GM18907 (cell line): ENCODE results near the gene C19orf25.
"Not testable (repeated sequence)": the region's sequence is repeated elsewhere in the genome, so short reads cannot be mapped to it uniquely, and the experiment has no call there.

Experiments used
- ATAC-seq: cut with Tn5 transposase; IDR thresholded peaks from one replicate; pipeline ENCODE4 v1.9.1; 2021; ENCODE audit warnings: mild to moderate bottlenecking, moderate library complexity; ENCODE audit not compliant: unreplicated experiment

C19orf25 gene

DNA sequence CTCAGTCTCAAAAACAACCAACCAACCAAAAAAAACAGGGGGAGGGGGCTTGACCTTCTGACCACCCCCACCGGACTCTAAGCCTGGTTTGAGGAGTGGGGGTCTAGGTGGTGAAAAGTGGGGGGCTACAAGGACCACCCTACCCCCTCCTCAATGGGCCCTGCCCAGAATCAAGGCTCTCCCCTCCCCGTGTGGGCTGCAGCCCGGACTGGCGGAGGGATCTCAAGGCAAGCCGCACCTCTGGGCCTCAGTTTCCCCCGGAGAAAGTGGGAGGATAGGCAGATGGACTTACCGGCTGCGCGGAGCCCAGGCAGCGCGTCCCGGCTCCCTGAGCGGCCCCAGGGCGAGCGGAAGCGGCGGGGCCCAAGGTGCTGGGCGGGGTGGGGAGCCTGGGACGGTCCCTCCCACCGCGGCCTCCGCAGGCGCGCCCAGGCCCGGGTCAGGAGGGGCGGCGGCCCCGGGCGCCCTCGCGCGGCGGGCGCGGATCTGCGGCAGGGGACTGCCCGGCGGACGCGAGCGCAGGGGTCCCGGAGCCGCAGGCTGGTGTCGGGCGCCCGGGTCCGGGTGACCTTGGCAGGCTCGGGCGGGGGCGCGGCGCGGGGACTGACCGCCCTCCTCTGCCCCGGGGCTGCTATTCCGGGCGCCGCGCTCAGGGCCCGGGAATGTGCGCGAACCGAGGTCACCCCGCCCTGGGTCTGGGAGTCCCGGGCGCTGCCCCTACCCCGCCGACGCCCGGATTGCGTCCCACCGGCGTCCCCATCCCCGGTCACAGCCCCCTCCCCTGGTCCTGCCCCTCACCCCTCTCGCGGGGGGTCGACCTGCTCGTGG lies 33.9 kb upstream of the C19orf25 start, which contains the start of gene ADAMTSL5:
Gene ADAMTSL5, minus strand, starts transcription at position 349 of the 828 bp plus-strand sequence. CDS start 2,076 bp downstream, outside the sequence.
- no peak for ATAC-seq

DNA sequence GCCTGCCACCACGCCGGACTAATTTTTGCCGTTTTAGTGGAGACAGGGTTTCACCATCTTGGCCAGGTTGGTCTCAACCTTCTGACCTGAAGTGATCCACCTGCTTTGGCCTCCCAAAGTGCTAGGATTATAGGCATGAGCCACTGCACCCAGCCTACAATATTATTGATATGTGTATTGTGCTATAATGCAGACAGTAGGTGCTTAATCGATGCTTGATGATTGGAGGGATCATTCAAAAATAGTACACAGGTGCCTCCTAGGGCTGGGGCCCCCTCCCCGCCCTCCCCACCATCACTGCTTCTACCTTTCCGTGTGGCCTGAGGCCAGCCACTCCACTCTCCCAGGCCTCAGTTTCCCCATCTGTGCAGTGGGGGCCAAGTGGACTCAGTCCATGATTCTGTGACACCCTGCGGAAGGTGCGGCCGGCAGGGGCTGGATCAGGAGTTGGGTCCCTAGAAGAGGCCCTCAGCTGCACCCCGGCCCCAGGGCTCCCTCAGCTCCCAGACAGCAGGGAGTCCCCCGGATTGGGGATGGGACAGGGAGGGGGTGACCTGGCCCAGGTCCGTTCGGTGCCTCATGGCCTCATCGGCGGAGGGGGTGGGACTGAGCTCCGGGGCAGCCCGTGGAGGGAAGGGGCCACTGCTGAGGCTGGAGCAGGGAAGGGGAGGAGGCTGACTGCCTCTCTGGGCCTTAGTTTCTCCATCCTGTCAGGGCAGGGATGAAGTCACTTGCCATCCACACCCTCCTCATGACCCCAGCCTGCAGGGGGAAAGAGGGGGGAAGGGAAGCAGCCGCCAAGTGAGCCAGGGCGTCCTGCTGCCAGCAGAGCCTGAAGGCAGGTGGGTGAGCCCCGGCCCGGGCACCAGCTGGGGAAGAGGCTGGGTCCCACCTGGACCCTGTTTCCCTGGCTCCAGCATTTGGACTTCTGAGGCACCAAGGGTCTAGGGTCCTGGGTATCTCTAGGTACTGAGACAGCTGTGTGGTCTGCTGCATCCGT lies 32.6 kb upstream of the C19orf25 start:
- ATAC-seq, result no peak

DNA sequence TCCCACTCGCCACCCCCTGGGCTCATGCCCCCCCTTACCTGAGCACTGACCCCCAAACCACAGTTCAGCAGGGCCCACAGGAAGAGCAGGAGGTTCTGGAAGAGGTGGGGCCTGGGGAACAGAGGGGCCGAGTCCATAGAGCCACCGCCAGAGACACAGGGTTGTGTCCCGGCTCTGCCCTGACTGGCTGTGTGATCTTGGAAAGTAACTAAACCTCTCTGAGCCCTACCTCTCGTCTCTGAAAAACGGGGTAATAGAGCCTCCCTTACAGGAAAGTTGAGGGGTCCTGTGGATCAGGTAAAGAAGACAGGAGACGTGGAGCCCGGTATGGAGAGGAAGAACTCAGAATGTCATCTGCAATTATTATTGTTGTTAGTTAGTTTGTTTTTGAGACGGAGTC lies 31.8 kb upstream of the C19orf25 start:
- no peak for ATAC-seq

GRCh38 chr19:1510442-1510806 lies 31.4 kb upstream of the C19orf25 start:
- ATAC-seq, result no peak

DNA sequence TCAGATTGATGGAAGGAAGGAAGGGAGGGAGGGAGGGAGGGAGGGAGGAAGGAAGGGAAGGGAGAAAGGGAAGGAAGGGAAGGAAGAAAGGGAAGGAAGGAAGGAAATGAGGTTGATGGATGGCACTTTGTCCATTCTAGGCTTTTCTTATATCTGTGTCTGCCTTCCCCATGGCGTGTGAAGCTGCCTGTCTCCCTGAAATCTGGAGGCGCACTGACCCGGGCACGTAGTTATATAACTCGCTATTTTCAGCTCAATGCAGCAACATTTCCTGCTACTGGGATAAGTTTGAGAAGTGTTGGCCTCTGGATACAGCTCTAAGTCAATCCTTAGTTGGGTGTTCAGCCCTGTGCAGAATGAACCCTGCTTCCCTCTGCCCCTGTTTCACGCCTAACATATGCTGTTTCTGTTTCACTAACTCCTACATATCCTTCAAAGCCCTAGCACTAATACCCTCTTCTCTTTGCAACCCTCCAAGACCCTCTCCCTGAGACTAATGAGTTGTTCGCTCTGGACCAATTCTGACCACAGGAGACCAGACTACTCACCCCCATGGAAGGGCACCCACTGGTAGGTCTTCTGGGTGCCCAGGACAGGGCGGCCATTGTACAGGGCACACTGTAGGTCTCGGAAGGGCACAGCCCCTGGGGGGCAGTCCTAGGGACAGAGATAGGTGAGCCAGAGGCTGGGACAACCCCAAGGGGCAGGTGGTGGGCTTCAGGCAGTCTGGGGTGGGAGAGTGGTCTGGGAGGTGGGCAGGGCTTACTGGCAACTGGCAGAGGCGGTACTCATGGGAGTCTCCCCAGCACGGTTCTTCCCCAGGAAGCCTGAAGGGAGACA lies 30.8 kb upstream of the C19orf25 start:
- no peak for ATAC-seq

DNA sequence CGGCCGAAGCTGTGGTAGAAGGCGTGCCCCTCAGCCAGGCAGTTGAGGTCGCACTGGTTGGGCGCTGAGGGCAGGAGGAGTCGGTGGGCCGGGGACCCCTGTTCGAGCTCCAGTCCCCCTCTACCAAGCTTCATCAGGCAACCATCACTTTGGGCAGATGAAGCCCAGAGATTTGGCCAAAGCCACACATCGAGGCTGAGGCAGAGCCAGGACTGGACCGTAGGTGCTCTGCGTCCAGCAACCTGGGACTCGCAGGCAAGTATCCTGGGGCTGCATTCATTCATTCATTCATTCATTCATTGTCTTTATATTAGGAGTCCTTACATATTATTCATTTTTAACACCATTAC lies 29.5 kb upstream of the C19orf25 start:
- no peak for ATAC-seq

DNA sequence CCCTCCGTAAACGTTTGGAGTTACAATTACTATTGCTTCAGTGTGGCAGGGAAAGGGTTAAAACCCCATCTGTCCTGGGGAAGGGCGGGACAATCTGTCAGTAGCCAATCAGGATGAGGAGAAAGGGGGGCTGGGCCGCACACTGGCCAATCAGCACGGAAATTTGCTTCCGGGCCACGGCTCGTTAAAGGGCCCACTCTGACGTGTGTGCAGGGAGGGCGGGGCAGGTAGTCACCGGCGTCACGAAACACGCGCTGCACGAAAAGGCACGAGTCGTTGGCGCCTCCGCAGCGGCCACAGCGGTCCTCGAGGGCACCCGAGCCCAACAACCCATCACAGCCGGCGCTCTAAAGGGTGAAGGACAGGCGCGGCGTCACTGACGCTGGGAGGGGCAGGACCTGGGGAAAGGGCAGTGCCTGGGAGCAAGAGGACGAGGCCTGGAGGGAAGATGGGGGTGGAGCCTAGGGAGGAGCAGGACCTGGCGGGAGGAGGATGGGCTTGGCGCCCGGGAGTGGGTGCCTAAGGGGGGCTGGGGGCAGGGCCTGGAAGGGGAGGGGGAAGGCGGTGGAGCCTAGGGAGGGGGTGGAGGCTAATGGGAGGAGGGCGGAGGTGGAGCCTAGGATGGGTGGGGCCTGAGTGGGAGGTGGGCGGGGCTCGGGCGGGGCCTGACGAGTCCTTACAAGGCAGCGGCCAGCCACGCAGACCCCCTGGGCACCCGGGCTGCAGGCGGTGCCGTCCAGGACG lies 28.9 kb upstream of the C19orf25 start:
- peak; percentile 55 for ATAC-seq

- ATAC-seq, result no peak
Measured at GRCh38 chr19:1507192-1507660, 28.2 kb upstream of the C19orf25 start.

DNA sequence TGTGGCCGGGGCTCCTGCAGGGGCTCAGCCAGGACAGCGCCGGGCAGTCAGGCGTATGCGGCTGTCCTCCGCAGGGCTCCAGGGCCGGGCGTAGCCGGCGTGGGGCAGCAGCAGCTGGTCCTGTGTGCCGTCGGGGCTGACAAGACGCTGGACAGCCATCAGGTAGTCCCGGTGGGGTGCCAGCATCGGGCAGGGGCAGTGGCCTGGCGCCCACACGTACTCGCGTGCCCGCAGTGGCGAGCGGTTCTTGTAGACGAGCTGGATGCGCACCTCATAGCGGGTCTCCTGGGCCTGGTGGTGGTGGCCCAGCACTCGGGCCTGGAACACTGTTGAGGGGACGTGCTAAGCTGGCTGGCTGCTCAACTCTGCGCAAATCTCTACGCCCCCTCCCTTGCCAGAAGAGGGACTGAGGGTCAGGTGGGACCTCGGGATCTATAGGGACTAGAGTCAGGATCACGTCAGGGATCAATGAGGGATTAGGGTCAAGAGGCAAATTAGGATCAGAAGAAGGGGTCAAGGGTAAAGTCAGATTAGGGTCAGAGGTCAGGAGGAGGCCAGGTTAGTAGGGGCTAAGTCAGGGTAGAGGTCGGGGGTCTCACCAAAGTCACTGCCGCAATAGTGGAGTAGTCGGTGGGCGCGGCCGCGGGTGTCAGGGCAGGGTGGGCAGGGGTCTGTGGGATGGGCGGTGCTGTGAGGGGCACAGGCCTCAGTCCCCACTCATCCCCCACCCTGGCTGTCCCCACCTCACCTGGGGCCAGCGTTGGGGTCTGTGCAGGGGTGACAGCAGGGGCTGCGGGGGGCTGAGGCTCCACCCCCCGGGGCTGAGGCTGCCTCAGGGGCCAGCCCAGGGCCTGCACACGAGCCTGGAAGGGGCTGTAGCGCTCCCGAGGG lies 27.2 kb upstream of the C19orf25 start:
- ATAC-seq, result no peak

DNA sequence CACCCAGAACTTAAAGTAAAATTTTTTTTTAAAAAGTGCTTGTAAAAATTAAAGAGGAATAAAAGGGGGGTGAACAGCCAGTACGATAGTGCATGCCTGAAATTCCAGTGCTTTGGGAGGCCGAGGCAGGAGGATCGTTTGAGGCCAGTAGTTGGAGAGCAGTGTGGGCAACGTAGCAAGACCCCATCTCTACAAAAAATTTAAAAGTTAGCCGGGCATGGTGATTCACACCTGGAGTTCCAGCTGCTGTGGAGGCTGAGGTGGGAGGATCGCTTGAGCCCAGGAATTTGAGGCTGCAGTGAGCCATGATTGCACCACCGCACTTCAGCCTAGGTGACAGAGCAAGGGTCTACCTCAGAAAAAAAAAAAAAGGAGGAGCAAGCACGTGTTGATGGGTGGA lies 26.0 kb upstream of the C19orf25 start:
- no peak for ATAC-seq

GRCh38 chr19:1503925-1504773 lies 25.1 kb upstream of the C19orf25 start:
- no peak for ATAC-seq

- no peak for ATAC-seq
Measured at GRCh38 chr19:1503089-1503924, 24.3 kb upstream of the C19orf25 start.

GRCh38 chr19:1502433-1503088 lies 23.5 kb upstream of the C19orf25 start:
- ATAC-seq, result no peak

DNA sequence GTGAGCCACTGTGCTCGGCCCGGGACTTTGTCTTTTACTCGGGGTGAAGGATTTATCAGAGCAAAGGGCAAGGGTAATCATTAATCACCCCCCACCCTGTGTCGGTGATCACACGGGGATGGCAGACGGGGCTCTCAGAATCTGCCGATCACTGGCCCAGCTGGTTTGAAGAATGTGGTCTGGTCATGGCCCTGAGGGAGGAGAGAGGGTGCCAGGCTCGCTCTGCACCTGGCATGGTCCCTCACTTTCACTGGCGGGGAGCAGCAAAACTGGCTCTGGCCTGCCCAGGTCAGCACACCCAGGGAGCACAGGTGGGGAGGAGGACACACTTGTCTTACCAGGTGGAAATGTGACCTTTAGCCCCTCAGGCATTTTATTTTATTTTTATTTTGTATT lies 22.2 kb upstream of the C19orf25 start:
- no peak for ATAC-seq

- not testable (repeated sequence) for ATAC-seq
Measured at GRCh38 chr19:1499231-1499630, 20.2 kb upstream of the C19orf25 start.

- ATAC-seq, result no peak
Measured at GRCh38 chr19:1497578-1498235, 18.7 kb upstream of the C19orf25 start.
